WTC11 (cell line): ENCODE data around the gene MTCL1.

Experiments
- ETV6 ChIP-seq: sonication (generic); formaldehyde crosslinking; IDR thresholded peaks from 2 replicates; pipeline ENCODE4 v1.8.1; 2022; ENCODE audit warnings: mild to moderate bottlenecking, missing genetic modification reagents
- JUN ChIP-seq: sonication (generic); formaldehyde crosslinking; IDR thresholded peaks from 2 replicates; pipeline ENCODE4 v1.8.0; 2023; ENCODE audit warnings: mild to moderate bottlenecking, missing genetic modification reagents

- TF ChIP-seq ETV6: no peak
- no peak for TF ChIP-seq JUN (CRISPR knock-in tag)
Measured at GRCh38 chr18:8752329-8752728, 47.0 kb downstream of the MTCL1 start.
